Inferior parietal cortex (tissue), 1 donor: ENCODE data around the gene PRDM16.

Source experiments
- DNase-seq: peaks from one replicate; pipeline ENCODE4 v3.0.0-alpha.2; 2016; ENCODE audit errors: extremely low spot score

The PRDM16 gene

DNA sequence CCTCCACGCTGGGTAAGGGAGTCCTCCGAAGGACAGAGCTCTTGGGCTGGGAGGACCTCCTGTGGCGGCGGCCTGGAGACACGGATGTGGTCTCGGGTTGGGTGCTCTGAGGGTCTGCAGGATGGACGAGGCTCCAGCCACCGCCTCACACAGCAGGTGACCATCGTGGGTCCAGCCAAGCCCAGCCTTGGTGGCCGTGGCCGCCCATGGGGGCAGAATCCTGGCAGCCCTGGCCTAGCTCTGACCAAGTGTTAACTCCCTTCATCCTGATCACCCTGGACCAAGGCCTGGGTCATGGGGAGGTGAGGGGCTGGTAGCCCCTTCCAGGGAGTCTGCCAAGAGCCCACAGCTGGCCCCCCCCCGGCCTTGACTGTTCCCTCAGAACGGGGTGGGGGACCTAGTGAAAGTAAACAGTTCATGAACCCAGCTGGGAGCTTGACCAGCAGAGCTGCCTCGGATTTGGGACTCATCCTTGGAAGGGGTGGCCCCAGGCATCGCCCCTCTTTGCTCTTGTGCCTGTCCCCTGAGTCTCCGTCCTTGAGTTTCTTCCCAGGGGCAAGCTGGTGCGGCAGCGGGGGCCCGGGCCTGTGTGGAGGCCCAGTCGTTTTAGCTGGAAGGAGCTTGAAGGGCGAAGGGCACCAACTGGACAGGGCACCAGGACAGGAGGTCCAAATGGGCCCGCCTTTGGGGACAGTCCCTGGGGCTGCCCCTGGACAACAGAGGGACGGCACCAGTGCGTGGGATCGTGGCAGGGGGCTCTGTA lies 403.3 kb downstream of the PRDM16 start:
- DNase-seq = no peak

DNA sequence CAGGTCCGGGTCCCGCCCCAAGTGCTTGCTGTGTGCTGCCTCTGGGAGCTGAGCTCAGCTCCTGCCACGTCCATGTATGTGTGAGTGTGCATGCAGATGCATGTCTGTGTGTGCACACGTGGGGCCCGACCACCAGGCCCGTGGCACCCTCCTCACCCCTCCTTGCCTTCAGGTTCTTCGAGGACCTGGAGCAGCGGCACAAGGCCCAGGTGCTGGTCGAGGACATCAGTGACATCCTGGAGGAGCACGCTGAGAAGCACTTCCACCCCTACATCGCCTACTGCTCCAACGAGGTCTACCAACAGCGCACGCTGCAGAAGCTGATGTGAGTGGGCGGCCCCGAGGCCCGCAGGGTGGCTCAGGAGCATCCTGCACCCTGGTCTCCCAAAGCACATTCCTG lies 403.9 kb downstream of the PRDM16 start:
- no peak for DNase-seq

DNA sequence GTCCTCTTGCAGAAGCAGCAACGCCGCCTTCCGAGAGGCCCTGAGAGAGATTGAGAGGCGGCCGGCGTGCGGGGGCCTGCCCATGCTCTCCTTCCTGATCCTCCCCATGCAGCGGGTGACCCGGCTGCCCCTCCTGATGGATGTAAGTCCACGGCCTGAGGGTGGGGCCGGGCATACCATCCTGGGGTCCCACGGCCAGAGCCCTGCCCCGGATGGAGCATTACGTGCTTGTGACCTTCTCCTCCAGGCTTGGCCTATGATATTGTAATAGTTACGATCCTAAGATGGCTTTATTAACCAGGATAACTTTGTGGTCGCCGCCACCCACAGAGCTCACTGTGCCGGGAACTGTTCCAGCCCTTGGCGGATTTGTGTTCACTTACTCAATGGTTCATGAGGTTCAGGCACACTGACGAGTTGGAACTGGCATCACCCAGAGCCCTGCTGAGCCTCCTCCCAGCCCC lies 404.4 kb downstream of the PRDM16 start:
- no peak for DNase-seq

DNA sequence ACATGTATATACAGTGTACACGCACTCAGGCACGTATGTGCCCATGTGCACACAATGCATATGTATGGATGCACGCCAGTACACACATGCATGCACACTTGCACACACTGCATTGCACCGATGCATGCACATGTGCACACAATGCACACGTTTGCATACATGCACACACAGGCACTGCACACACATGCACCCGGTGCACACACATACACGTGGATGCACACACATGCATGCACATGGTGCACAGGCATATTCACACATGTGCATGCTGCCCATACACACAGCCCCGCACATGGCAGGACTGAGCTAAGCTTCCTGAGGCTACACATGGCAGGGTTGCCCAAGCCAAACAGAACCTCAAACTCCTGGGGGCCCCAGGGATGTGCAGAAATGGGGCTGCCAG lies 405.0 kb downstream of the PRDM16 start:
- no peak for DNase-seq

DNA sequence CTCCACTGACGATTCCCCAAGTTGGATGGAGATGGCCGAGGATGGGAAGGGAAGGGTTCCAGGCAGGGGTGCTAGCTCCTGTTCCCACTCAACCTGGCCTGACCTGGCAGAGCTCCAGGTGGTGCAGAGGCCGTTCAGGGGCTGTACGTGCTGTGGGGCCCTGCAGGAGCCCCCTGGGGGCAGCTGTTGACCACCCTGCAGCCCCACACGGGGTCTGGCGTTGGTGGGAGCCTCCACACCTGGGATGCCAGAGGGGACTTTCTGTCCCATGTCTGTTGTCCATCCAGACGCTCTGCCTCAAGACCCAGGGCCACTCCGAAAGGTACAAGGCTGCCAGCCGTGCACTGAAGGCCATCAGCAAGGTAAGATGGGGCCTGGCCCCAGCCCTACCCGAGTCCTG lies 405.4 kb downstream of the PRDM16 start:
- no peak for DNase-seq

DNA sequence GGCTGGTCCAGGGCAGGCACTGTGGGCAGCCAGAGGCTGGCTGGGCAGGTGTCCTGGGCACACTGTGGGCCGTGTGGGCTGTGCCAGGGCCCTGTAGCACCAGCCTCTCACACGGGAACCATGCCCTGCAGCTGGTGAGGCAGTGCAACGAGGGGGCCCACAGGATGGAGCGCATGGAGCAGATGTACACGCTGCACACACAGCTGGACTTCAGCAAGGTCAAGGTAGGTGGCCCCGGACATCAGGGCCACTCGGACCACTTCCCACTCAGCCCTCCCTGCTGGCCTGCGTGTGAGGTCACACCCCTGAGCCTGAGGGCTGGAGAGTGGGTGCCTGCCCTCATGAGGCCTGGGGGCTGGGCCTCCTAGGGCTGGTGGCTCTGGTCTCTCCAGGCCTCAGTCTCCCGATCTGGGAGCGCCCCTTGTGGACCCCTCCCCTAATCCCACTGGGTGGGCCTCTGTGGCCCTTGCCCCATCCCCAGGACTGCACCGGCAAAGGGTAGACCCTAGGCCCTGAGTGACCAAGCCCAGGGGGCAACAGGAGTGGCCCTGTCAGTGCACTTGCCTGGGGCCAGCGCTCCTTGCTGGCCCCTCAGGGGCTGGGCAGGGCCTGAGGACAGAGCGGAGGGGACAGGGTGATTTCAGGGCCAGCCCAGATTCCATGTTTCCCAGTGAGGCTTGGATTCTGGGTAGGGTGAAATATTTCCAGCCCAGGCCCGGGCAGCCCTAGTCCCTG lies 407.0 kb downstream of the PRDM16 start:
- no peak for DNase-seq

DNA sequence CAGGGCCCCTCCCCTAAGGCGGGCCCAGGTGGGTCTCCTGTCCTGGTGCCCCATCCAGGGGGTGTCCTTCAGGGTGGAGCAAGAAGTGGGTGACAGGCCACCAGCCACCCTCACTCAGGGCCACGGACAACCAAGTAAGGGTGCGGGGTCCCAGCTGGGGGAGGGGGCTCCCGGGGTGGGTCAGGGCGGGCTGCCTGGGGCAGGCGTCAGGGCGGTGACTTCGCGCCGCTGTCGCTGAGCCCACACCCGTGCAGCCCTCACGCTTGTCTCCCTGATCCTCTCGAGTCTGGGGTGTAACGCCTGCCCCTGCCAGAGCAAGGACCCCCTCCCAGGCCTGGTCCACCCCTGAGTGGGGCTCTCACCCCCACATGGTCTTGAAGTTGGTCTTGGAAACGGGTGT lies 407.7 kb downstream of the PRDM16 start:
- no peak for DNase-seq

DNA sequence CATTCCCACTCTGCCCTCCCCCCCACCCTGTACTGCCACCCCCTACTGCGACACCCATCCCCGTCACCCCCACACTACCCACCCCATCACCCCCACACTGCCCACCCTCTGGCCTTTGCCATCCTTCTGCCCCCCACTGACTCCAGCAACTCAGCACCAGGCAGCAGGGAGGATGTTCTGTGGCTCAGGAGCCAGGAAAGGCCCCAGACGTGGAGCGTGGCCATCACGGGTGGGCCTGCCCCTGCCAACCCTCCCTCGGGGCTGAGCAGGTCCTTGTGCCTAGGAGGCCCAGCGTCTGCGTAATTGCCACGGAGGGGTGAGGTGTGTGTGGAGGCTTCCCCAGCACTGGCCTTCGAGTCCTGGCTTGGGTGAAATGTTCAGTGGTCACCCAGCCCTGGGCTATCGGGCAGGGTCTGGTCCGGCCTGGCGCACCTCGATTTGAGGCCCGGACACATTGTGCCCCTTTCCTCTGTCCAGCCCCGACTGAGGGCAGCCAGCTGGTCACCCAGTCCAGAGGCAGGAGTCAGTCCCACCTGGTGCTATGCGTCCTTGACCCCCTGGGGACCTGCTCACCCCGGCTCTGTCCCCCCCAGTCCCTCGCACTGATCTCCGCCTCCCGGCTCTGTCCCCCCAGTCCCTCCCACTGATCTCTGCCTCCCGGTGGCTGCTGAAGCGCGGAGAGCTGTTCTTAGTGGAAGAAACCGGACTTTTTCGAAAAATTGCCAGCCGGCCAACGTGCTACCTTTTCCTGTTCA lies 408.4 kb downstream of the PRDM16 start:
- no peak for DNase-seq

DNA sequence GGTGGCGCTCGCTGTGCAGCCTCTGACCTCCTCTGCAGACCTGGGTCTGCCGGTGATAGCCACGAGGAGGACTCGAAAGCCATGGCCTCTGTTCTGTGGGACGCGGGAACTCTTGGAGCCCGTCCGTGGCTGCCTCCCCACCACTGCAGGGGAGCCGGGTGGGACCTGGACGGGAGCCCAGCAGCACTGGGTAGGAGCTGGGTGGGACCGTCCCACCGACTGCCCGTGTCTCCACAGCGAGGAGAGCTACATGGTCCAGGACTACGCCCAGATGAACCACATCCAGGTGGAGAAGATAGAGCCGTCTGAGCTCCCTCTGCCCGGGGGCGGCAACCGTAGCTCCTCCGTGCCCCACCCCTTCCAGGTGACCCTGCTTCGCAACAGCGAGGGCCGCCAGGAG lies 409.2 kb downstream of the PRDM16 start:
- no peak for DNase-seq

DNA sequence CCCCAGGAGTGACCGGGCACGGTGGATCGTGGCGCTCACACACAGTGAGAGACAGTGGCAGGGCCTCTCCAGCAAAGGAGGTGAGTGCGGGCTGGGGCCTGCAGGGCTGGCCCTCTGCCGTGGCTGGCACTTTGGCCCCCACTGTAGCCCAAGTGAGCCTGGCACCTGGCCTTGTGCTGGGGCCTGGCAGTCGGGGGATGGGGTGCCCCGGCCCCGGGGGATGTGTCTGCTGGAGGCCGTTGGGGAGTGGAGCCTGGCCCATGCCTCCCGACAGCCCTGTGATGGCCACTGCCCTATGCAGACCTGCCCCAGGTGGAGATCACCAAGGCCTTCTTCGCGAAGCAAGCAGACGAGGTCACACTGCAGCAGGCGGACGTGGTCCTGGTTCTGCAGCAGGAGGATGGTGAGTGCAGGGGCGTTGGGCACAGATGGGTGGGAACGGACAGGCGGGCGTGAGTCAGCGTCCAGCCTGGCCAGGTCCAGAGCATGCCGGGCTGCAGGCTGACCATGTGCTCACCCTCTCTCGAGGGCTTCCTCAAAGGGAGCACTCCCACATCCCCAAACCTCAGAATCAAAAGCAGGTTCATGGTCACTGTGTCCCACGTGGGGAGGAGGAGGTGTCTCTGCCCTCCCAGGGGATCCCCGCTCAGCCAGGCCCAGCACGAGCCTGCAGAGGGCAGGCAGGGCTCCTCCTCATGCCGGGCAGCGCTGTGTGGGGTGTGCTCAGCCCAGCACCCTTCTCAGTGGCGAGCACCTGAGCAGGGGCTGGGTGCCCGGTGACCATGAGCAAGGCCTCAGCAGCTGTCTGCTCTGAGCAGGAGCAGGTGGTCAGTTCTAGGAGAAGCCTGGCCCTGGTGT lies 410.7 kb downstream of the PRDM16 start:
- no peak for DNase-seq

DNA sequence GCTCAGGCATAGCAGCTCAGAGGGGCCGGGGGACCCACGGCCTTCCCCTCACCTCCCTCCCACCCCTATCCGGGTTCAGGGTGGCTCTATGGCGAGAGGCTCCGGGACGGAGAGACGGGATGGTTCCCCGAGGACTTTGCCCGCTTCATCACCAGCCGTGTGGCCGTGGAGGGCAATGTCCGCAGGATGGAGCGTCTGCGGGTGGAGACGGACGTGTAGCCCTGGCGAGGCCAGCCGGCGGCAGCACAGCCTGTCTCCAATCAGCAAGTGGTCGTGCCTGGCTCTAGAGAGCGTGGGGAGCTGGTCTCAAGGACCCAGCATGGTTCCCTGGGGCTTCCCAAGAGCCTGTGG lies 411.3 kb downstream of the PRDM16 start:
- DNase-seq = no peak

DNA sequence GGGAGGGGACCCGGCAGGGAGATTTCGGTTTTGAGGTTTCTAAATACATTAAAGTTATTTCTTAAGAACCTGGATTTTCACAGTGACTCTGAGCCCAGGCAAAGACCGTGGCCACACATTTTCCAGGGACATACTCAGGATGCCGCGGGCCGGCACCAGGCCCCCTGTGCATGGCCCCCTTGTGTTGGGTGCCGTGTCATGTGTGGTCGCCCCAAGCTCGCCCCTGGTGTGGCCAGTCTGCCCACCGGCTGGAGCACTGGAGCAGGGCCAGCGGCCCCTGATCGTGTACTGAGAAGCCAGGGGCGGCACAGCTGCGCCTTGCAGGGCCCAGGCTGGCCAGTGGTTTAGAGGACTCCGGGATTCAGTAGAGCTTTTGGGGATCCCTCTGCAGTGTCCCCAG lies 412.0 kb downstream of the PRDM16 start:
- DNase-seq = no peak

DNA sequence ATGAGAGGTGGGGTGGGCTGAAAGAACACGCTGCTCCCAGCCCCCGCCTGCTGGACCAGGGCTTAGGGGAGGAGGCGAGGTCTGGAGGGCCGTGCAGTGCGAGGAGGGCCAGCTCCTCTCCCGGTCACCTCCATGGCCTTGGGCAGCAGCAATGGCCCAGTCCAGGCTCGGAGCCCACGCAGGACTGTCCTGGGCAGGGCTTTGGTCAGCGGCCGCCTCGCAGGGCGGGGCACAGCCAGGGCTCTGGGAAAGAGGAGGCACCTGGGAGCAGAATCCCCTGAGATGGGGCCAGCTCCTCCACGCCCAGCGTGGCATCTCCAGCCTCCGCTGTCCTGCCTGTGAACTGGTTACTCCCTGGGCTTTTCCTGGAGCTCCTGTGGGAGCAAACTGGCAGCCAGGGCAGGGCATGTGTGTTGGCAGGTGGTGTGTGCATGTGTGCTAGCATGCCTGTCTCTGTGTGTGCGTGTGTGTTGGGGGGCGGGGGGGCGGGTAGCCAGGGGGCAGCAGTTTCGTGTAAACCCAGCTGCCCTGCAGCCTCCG lies 412.9 kb downstream of the PRDM16 start:
- no peak for DNase-seq

DNA sequence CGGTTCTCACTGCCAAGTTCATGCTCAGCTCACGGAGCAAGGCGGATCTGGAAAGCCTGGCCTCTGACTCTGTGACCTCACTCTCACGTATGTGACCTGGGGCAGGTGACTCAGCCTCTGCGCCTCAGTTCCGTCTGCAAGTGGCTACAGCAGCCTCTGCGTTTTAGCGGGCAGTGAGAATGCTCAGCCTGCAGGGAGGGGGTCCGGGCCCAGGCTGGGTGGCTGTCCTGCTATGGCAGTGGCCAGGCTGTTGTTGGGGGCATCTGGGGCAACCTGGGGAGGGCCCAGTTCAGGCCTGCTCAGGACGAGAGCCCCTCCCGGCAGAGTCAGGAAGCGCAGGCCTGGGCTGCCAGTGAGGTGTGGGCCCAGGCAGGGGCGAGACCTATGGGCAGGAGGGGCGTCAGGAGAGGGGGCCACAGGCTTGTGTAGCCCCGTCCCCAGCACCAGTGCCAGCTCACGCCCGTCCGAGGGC lies 413.4 kb downstream of the PRDM16 start:
- DNase-seq = no peak

DNA sequence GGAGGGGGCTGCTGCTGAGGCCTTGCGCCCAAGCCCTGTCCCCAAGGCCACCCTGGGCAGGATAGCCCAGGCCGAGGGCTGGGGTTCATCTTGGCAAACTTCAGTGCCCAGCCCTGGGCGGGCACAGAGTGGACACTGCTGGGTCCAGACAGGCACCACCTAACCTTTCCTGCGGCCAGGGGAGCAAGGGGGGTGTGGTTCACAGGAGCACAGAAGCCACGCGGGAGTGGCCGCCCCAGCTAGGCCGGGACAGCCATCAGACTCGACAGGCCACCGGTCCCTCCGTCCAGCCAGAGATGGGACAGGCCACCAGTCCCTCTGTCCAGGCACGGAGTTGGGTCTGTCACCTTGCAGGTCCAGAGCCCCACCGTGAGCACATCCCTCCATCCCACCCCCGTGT lies 414.4 kb downstream of the PRDM16 start:
- no peak for DNase-seq

DNA sequence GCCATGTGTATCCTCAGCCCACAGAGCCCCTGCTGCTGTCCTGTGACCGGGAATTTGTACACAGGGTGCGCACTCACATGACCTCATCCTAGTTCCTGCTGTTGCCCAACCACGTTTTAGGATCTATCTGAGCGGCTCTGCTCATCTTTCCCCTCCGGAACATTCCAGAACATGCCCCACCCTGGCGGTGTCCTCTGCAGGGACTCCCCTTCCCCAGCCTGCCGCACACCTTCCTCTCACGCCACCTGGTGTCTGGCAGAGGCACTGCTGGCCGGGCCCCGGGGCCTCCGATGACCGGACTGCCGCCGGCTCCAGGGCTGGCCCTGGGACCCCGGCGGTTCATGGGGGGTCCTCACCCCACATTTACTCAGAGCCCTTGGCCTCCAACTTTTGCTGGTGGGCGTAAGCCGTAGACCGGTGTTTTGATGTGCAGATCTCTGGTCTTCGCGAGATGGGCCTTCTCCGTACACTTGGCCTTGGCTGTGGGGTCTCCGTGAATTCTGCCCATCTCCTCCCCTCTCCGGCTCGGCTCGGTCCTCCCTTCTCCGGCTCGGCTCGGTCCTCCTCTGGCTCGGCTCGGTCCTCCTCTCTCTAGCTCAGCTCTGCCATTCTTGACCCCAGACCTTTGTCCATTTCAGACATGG lies 414.9 kb downstream of the PRDM16 start:
- peak; percentile 30 for DNase-seq

DNA sequence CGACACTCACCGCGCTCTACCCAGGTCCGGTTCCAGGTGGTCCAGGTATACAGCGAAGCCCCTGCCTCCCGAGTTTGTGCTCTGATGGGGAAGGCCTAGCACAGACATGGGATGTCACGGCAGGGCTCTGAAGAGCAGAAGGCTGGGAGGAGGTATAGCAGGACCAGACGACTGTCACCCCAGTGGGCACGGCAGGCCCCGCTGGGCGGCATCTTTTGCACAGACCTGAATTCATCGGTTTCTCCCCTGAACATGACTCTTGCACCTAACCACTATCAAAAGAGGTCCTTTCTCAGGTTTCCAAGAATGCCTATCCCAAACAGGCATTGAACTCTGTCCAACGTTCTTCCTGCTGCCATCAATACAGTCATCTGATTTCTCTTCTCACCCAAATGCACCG lies 416.0 kb downstream of the PRDM16 start:
- no peak for DNase-seq
